KMS-11 (cell line): ENCODE measurements around the gene KLHL25.

Experiments used
- H2AFZ ChIP-seq: fragments of 200-600 bp; sonication (generic); 2 replicates; pipeline ENCODE4 v1.6.1; 2016; ENCODE audit warnings: antibody characterized with exemption, mixed run types, low read depth
- H3K27ac ChIP-seq: fragments of 200-600 bp; sonication (generic); 2 replicates; pipeline ENCODE4 v1.6.1; 2016; ENCODE audit warnings: mild to moderate bottlenecking, mixed run types
- H3K27me3 ChIP-seq: fragments of 200-600 bp; sonication (generic); 2 replicates; pipeline ENCODE4 v1.6.1; 2017; ENCODE audit warnings: mild to moderate bottlenecking, low read depth, mixed run types, moderate library complexity; ENCODE audit not compliant: insufficient read depth
- H3K36me3 ChIP-seq: fragments of 200-600 bp; sonication (generic); 2 replicates; pipeline ENCODE4 v1.6.1; 2017; ENCODE audit warnings: mild to moderate bottlenecking, mixed run types; ENCODE audit not compliant: insufficient read depth
- H3K4me1 ChIP-seq: fragments of 200-600 bp; sonication (generic); 2 replicates; pipeline ENCODE4 v1.6.1; 2016; ENCODE audit warnings: mild to moderate bottlenecking, low read depth, mixed run types; ENCODE audit not compliant: poor library complexity, severe bottlenecking
- H3K4me2 ChIP-seq: fragments of 200-600 bp; sonication (generic); 2 replicates; pipeline ENCODE4 v1.7.0; 2016; ENCODE audit warnings: mild to moderate bottlenecking, mixed run types
- H3K4me3 ChIP-seq: fragments of 200-600 bp; sonication (generic); IDR thresholded peaks from 2 replicates; pipeline ENCODE4 v1.6.1; 2017; ENCODE audit warnings: low read depth, low read length, mixed read lengths; ENCODE audit not compliant: insufficient read depth
- H3K79me2 ChIP-seq: fragments of 200-600 bp; sonication (generic); 2 replicates; pipeline ENCODE4 v1.6.1; 2016; ENCODE audit warnings: low read depth, mixed run types; ENCODE audit not compliant: insufficient read depth
- H3K9ac ChIP-seq: fragments of 200-600 bp; sonication (generic); 2 replicates; pipeline ENCODE4 v1.6.1; 2016; ENCODE audit warnings: mild to moderate bottlenecking, mixed run types
- H4K20me1 ChIP-seq: fragments of 200-600 bp; sonication (generic); 2 replicates; pipeline ENCODE4 v1.6.1; 2016; ENCODE audit warnings: mild to moderate bottlenecking, mixed run types; ENCODE audit not compliant: insufficient read depth
- TF ChIP-seq, protein P1 (sequence below): fragments of 200-600 bp; sonication (generic); conservative IDR thresholded peaks from 2 replicates; pipeline ENCODE4 v1.6.1; 2017; ENCODE audit warnings: low read depth, mild to moderate bottlenecking, antibody characterized with exemption, low read length, moderate library complexity, mixed read lengths

Gene KLHL25

DNA sequence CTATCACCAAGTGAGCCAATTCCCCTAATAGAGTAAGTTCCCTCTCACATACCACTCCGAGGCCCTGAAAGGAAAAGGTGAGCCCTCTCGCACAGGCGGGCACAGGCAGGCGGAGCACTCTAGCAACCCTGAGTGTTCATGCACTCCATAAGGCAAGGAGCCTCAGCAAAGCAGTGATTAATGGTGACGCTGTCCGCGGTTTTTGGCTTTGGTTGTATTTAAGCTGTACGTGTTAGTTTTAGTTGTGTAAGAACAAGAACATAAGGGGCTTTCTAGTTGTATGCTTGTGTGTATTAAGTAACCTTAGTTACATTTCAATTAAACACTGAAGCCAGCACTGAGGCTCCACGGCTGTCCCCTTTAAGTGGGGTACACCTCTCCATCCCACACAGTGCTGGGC is 33.1 kb downstream of the KLHL25 start:
- no peaks in the 10 kb centered on the region for H3K27me3 ChIP-seq
- no peaks in the 10 kb centered on the region for H3K4me1 ChIP-seq
- no peak overlapping the region for H3K4me3 ChIP-seq
- TF ChIP-seq, protein P1, sequence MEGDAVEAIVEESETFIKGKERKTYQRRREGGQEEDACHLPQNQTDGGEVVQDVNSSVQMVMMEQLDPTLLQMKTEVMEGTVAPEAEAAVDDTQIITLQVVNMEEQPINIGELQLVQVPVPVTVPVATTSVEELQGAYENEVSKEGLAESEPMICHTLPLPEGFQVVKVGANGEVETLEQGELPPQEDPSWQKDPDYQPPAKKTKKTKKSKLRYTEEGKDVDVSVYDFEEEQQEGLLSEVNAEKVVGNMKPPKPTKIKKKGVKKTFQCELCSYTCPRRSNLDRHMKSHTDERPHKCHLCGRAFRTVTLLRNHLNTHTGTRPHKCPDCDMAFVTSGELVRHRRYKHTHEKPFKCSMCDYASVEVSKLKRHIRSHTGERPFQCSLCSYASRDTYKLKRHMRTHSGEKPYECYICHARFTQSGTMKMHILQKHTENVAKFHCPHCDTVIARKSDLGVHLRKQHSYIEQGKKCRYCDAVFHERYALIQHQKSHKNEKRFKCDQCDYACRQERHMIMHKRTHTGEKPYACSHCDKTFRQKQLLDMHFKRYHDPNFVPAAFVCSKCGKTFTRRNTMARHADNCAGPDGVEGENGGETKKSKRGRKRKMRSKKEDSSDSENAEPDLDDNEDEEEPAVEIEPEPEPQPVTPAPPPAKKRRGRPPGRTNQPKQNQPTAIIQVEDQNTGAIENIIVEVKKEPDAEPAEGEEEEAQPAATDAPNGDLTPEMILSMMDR, result no peak
- no peaks in the 10 kb centered on the region for H4K20me1 ChIP-seq
- H3K36me3 ChIP-seq, result no peaks in the 10 kb centered on the region
- H3K79me2 ChIP-seq, result no peaks in the 10 kb centered on the region
- no peak overlapping the region for H3K4me2 ChIP-seq
- no peak overlapping the region for H3K27ac ChIP-seq
- no peak overlapping the region for H2AFZ ChIP-seq
- no peak overlapping the region for H3K9ac ChIP-seq

DNA sequence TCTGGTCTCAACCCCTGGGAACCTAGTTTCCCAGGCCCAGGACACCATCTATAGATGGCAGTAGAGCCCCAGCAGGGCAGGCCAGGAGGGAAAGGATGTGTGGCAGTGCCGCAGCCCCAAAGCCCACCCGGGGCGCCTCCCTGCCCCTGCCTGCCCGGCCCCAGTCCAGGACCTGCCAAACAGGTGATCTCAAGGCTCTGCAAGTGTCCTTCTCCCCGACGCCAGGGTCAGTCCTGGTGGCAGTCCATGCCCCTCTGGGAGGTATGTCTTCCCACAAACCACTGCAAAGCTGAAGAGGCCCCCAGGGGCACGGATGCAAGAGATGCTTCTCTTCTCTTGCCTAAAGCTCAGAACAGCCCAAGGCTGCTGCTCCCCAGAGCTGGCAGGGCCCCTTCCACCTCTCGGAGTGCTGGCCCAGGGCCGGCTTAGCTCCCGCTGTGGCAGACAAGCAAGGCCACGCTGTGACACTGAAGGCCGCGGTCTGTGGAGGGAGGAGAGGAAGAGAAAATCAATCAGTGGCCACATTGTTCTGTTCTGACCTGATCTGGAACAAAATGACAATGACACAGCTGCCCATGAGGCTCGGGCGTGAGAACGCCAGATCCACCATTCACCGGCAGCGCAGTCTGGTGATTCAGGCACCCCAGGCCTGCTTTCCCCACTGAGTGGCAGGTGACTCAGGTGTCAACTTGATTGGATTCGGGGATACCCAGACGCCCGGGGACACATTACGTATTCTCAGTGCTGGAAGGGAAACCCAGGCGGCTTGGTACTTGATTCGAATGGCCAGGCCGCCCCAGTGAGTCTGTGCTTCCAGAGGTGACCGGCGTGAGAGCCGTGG is 34.0 kb downstream of the KLHL25 start:
- Histone ChIP-seq H3K36me3 (no peaks in the 10 kb centered on the region), H2AFZ (no peak overlapping the region), H3K9ac (no peak overlapping the region), H3K4me1 (no peaks in the 10 kb centered on the region), H3K4me2 (no peak overlapping the region), H4K20me1 (no peaks in the 10 kb centered on the region), H3K27ac (no peak overlapping the region), H3K4me3 (no peak overlapping the region), H3K79me2 (no peaks in the 10 kb centered on the region), H3K27me3 (no peaks in the 10 kb centered on the region)
- TF ChIP-seq, protein P1, result no peak

DNA sequence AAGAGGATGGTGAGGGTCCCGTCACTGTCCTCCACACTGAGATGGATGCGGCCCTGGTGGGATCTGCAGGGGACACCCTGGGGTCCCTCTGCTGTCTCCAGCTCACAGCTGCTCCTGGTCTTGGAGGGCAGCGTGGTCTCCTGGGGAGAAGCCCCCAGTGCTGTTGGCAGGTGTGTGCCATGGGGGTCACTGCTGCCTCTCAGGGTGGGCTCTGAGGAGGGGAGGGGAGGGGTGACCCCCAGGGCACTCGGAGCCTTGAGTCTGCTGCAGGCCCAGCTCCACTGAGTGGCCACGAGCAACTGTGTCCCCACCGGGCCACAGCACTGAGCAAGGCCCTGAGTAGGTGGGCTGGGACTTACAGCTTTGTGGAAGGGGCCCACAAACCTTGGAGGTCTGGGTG is 34.7 kb downstream of the KLHL25 start:
- no peak overlapping the region for H3K9ac ChIP-seq
- no peaks in the 10 kb centered on the region for H4K20me1 ChIP-seq
- H3K4me2 ChIP-seq, result no peak overlapping the region
- no peaks in the 10 kb centered on the region for H3K27me3 ChIP-seq
- no peak overlapping the region for H2AFZ ChIP-seq
- H3K4me1 ChIP-seq, result no peaks in the 10 kb centered on the region
- H3K36me3 ChIP-seq, result no peaks in the 10 kb centered on the region
- H3K79me2 ChIP-seq, result no peaks in the 10 kb centered on the region
- no peak overlapping the region for H3K27ac ChIP-seq
- TF ChIP-seq, protein P1, result no peak
- H3K4me3 ChIP-seq, result no peak overlapping the region

DNA sequence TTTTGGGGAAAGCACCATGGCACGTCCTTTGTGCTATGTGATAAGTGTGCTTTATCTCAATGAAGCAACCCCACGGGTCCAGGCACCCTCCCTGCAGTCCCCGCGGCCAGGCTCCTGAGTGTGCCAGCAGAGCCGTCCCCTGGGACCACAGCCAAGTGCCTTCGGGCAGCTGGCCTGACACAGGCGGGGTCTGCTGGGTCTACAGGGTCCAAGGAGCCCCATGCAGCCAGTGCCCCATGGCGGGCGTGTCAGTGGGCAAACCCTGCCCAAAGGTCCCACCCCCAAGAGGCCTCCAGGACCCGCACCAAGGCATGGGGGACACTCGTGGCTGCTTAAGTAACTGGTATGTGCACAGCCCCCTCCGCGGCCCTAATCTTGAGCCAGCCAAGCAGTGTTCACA is 35.3 kb downstream of the KLHL25 start:
- no peak overlapping the region for H3K4me2 ChIP-seq
- H3K27me3 ChIP-seq, result no peaks in the 10 kb centered on the region
- H4K20me1 ChIP-seq, result no peaks in the 10 kb centered on the region
- H3K4me1 ChIP-seq, result no peaks in the 10 kb centered on the region
- H3K36me3 ChIP-seq, result no peaks in the 10 kb centered on the region
- no peak overlapping the region for H2AFZ ChIP-seq
- TF ChIP-seq, protein P1, result no peak
- H3K4me3 ChIP-seq, result no peak overlapping the region
- H3K27ac ChIP-seq, result no peak overlapping the region
- H3K9ac ChIP-seq, result no peak overlapping the region
- no peaks in the 10 kb centered on the region for H3K79me2 ChIP-seq
